ENCODE results near the gene SORBS2. TPM values are rescaled to one million over a fixed set of nuclear protein-coding genes. Genes with fewer than 3 reads are reported as not detected.

Gene SORBS2
- total RNA-seq, 1 donor from 2014 or later = not detected

DNA sequence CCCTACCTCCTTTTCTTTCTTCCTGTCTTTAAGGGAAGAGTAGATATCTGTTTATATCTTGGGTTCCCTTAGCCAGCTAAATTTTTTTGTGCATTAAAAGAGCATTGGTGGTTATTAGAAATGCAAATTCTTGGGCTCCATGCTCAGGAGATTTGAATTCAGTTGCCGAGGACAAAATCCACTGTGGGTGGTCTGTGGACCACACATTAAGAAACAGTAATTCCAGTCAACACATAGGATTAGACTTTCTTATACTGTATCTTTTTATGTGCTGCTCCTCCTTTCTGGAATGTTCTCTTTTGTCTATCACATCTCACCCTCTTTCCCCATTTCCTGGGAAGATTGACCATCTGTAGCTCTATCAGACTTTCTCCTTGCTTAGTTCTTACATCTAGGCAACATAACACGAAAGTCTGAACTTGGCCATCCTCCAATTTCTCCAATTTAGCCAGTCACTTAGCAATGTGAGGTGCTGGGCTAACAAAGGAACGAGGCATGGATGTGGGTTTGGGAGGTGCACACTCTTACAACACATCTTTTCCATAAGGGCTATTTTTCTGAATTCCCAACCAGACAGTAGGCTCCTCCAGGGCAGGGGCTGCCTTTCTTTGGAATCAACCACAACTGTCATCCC lies 271.4 kb downstream of the SORBS2 start:
- Mint-ChIP-seq H3K4me1 (peaks cover under 1% of the 10 kb centered on the region), H3K27me3 (peaks cover 20% of the 10 kb centered on the region), H3K27ac (no peak overlapping the region), H3K9me3 (no peaks in the 10 kb centered on the region), H3K36me3 (ENCODE audit: low read depth) (no peaks in the 10 kb centered on the region), H3K4me3 (no peak overlapping the region)
- POLR2A ChIA-PET = no interaction called here
- ATAC-seq (ENCODE audit: low read depth) = no peak
- intact Hi-C loops (cut with micrococcal nuclease) = no loop called here
- CTCF ChIA-PET = no interaction called here
- TF ChIP-seq, protein P1, sequence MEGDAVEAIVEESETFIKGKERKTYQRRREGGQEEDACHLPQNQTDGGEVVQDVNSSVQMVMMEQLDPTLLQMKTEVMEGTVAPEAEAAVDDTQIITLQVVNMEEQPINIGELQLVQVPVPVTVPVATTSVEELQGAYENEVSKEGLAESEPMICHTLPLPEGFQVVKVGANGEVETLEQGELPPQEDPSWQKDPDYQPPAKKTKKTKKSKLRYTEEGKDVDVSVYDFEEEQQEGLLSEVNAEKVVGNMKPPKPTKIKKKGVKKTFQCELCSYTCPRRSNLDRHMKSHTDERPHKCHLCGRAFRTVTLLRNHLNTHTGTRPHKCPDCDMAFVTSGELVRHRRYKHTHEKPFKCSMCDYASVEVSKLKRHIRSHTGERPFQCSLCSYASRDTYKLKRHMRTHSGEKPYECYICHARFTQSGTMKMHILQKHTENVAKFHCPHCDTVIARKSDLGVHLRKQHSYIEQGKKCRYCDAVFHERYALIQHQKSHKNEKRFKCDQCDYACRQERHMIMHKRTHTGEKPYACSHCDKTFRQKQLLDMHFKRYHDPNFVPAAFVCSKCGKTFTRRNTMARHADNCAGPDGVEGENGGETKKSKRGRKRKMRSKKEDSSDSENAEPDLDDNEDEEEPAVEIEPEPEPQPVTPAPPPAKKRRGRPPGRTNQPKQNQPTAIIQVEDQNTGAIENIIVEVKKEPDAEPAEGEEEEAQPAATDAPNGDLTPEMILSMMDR (IDR thresholded peaks at IDR 0.05) = no peak
- DNase-seq = no peak

DNA sequence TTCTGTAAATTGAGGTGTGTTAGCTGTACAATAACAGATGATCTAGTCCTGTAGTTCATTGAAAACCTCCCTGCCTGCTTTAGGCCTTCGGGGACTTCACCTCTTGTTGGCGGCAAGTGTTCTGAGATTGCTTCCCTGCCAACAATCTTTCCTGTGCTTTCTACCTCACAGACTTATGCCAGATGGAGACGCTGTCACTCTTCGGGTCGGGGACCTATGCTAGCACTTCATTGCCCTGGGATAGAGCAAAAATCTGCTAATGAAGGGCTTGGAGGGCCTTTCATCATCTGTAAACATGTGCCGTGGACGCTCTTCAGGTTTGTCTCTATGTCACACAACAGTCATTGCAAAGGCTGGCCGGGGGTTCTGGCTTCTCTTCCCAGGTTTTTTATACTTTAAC lies 272.0 kb downstream of the SORBS2 start:
- DNase-seq = no peak
- Mint-ChIP-seq H3K4me1 (peaks cover 2% of the 10 kb centered on the region), H3K27me3 (peaks cover 20% of the 10 kb centered on the region), H3K36me3 (ENCODE audit: low read depth) (no peaks in the 10 kb centered on the region), H3K27ac (no peak overlapping the region), H3K4me3 (no peak overlapping the region), H3K9me3 (no peaks in the 10 kb centered on the region)
- TF ChIP-seq, protein P1 (IDR thresholded peaks at IDR 0.05) = no peak
- intact Hi-C loops (cut with micrococcal nuclease) = no loop called here
- ChIA-PET POLR2A (no interaction called here), CTCF (no interaction called here)
- no peak for ATAC-seq (ENCODE audit: low read depth)

- ATAC-seq (ENCODE audit: low read depth) = no peak
- intact Hi-C loops (cut with micrococcal nuclease) = no loop called here
- H3K27me3 Mint-ChIP-seq = peaks cover 25% of the 10 kb centered on the region
Observed at GRCh38 chr4:185538806-185539205, 273.2 kb downstream of the SORBS2 start.

GRCh38 chr4:185536411-185536709 lies 275.6 kb downstream of the SORBS2 start:
- TF ChIP-seq, protein P1 (IDR thresholded peaks at IDR 0.05) = no peak
- Mint-ChIP-seq H3K9me3 (no peaks in the 10 kb centered on the region), H3K27ac (no peak overlapping the region), H3K27me3 (peaks cover 28% of the 10 kb centered on the region), H3K4me1 (peaks cover 5% of the 10 kb centered on the region), H3K36me3 (ENCODE audit: low read depth) (no peaks in the 10 kb centered on the region), H3K4me3 (no peak overlapping the region)
- intact Hi-C loops (cut with micrococcal nuclease) = no loop called here
- ATAC-seq (ENCODE audit: low read depth) (no peak), DNase-seq (no peak)
- ChIA-PET POLR2A (no interaction called here), CTCF (no interaction called here)

More at GRCh38 chr4:185538806-185539205, 273.2 kb downstream of the SORBS2 start:
- ChIA-PET CTCF (no interaction called here), POLR2A (no interaction called here)
- TF ChIP-seq, protein P1 (IDR thresholded peaks at IDR 0.05) = no peak
- H3K4me3 Mint-ChIP-seq = no peak overlapping the region
- no peak for DNase-seq
- H3K9me3 Mint-ChIP-seq = no peaks in the 10 kb centered on the region
- peaks cover 5% of the 10 kb centered on the region for H3K4me1 Mint-ChIP-seq
- H3K27ac Mint-ChIP-seq = no peak overlapping the region
- no peaks in the 10 kb centered on the region for H3K36me3 Mint-ChIP-seq (ENCODE audit: low read depth)

DNA sequence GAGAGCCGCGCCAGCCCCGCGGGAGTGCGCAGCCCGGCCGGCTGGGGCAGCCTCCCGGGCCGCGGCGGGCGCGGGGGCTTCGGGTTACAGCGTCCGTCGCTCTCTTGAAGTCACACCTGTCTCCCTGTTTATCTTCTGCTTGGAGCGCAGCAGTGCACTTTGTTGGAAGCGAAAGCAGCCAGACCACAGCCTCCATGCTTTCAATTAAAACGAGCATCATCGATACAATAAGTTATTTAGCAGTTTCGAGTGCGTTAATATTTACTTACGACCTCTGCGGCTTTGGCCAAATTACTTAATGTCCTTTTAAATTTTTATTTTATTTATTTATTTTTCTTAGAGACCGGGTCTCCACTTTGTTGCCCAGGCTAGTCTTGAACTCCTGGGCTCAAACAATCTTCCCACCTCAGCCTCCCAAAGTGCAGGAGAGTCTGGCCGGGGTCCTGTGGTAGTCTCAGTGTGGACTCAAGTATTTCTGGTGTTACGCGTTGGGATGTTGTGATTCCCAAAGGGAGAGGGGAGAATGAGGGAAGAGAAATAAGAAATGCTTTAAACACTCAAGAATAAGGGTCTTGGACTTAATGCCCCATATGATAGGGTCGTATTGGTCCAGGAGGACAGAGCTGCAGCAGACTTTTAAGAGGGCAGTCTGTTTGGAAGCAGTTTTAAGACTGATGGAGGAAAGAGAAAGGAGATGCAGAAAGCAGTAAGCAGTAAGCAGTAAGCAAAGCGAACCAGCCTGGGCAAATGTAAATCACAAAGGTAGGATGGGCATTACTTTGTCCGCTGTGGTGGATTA lies 276.2 kb downstream of the SORBS2 start:
- intact Hi-C loops (cut with micrococcal nuclease) = loop anchor here (2.0 kb wide), 1 partner anchor 51 kb away; no protein-coding TSS in a partner anchor
- no peak for DNase-seq
- TF ChIP-seq, protein P1 (IDR thresholded peaks at IDR 0.05) = no peak
- Mint-ChIP-seq H3K27me3 (peaks cover 29% of the 10 kb centered on the region), H3K4me1 (peaks cover 5% of the 10 kb centered on the region), H3K36me3 (ENCODE audit: low read depth) (no peaks in the 10 kb centered on the region), H3K9me3 (no peaks in the 10 kb centered on the region), H3K4me3 (peak overlapping the region; percentile 68), H3K27ac (no peak overlapping the region)
- no peak for ATAC-seq (ENCODE audit: low read depth)
- ChIA-PET POLR2A (interaction anchor here (0.6 kb wide), 2 partner anchors 92 to 844 kb away, joined by 3 to 4 read pairs; no protein-coding TSS in a partner anchor), CTCF (no interaction called here)

Measured in activated B cell treated with CpG ODN at 0.5 μM for 24 hours (primary cell).